Upper lobe of left lung (tissue), 6 donors: ENCODE data around the gene CDC25C. TPM values are rescaled to one million over a fixed set of nuclear protein-coding genes. Genes with fewer than 3 reads are reported as not detected.
"Not testable (repeated sequence)": the region's sequence is repeated elsewhere in the genome, so short reads cannot be mapped to it uniquely, and the experiment has no call there.

Experiments used
- ATAC-seq, 2 donors: fragments of 200-7000 bp; cut with Tn5 transposase; one replicate each; pipeline ENCODE4 v1.9.1; 2022; ENCODE audit warnings: mild to moderate bottlenecking in 2 of 2, moderate library complexity in 2 of 2; ENCODE audit not compliant: low FRiP score in 2 of 2
- DNase-seq, 2 donors: peaks; one replicate each; pipeline ENCODE4 v3.0.0-alpha.2; 2019 to 2020
- H3K27ac ChIP-seq, 4 donors: fragments of 200-600 bp; sonication (generic); one replicate each; pipeline ENCODE4 v1.5.1; 2016 to 2019
- H3K27me3 ChIP-seq, 4 donors: fragments of 200-600 bp; sonication (generic); one replicate each; pipeline ENCODE4 v1.5.1; 2017 to 2019
- H3K36me3 ChIP-seq, 4 donors: fragments of 200-600 bp; sonication (generic); one replicate each; pipeline ENCODE4 v1.5.1; 2016 to 2019
- H3K4me1 ChIP-seq, 4 donors: fragments of 200-600 bp; sonication (generic); one replicate each; pipeline ENCODE4 v1.5.1; 2018 to 2019
- H3K4me3 ChIP-seq, 4 donors: fragments of 200-600 bp; sonication (generic); one replicate each; pipeline ENCODE4 v1.5.1; 2017 to 2019; ENCODE audit warnings: mild to moderate bottlenecking in 2 of 4, moderate library complexity in 1 of 4
- H3K9me3 ChIP-seq, 4 donors: fragments of 200-600 bp; sonication (generic); one replicate each; pipeline ENCODE4 v1.5.1; 2018 to 2019
- EP300 ChIP-seq, 4 donors: sonication (generic); formaldehyde crosslinking; IDR thresholded peaks; one replicate each; pipeline ENCODE4 v1.5.1; 2017; ENCODE audit warnings: antibody characterized with exemption in 4 of 4, control low read depth in 2 of 4
- POLR2A ChIP-seq, 4 donors: fragments of 450-650 bp; IDR thresholded peaks; one replicate each; pipeline ENCODE4 v1.5.1; 2016 to 2017; ENCODE audit warnings: antibody characterized with exemption in 4 of 4, mild to moderate bottlenecking in 2 of 4
- POLR2AphosphoS5 ChIP-seq, 2 donors: sonication (generic); formaldehyde crosslinking; IDR thresholded peaks; one replicate each; pipeline ENCODE4 v1.5.1; 2017; ENCODE audit warnings: antibody characterized with exemption in 2 of 2
- WGBS, 2 donors: methylation state at CpG; one replicate each; pipeline ENCODE4 v1.1.5; 2017 to 2018; 5-methylcytosine and 5-hydroxymethylcytosine counted together
- total RNA-seq, 6 donors: library from RNA; depleted of rRNA in 4 of 6; stranded (reverse); fragments of >200 nt in 4 of 6; gene quantifications; one replicate each; pipeline versions ENCODE4 v1.1.0 to v1.2.1, GENCODE V29; 2016 to 2021
- TF ChIP-seq, protein P1 (sequence below), 6 experiments: fragments of 450-650 bp in 4 of 6; fragments of 200-600 bp in 2 of 6; sonication (generic) in 2 of 6; IDR thresholded peaks; one replicate each; pipeline ENCODE4 v1.5.1; 2016 to 2019; ENCODE audit warnings: antibody characterized with exemption in 6 of 6
- donor health status: DM: no; HTN: no; CAD: no; lungs with moderate emphysema.
- donor health status: DM: no; HTN: yes; CAD: no; lungs with severe emphysema.

Gene CDC25C
- total RNA-seq, 6 donors from 2014 or later: 0.37 to 0.67 (median 0.54) TPM; not detected in 2

DNA sequence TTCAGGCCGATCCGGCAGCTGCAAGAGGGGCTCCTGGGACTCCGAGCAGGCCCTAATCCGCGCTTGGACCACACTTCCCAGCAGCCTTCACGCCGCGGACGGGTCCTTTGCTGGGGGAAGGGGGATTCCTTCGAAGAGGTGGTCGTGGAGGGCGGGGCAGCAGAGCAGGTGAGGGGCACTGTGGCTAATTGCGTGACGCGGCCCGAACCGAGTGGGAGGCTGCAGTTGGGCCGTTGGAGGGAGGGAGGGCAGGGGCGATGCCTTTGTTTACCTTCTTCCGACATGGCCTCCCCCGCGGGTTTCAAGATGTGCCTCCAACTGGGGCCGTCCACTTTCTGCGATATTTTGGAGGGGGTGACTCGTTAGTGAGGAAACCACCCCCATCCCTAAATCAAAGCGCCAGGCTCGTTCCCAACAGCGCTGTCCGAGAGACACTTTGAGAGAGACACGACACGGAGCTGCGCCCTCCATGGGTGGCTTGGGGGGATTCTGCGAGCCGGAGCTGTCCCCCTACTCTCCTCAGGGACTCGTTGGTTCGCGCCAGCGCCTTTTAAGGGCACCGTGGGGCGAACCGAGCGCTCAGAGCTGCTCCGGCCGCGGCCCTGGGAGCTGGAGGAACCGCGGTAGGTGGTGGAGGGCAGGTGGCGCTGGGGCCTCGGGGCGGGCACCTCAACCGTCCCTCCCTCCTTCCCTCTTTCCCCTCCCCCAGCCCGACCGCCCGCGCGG is 6.2 kb upstream of the CDC25C start, which contains the start of gene FAM53C:
Gene FAM53C (plus strand): TSS at position 582 of the 726 bp plus-strand sequence. CDS start 3,070 bp downstream, outside the sequence.
- TF ChIP-seq, protein P1, sequence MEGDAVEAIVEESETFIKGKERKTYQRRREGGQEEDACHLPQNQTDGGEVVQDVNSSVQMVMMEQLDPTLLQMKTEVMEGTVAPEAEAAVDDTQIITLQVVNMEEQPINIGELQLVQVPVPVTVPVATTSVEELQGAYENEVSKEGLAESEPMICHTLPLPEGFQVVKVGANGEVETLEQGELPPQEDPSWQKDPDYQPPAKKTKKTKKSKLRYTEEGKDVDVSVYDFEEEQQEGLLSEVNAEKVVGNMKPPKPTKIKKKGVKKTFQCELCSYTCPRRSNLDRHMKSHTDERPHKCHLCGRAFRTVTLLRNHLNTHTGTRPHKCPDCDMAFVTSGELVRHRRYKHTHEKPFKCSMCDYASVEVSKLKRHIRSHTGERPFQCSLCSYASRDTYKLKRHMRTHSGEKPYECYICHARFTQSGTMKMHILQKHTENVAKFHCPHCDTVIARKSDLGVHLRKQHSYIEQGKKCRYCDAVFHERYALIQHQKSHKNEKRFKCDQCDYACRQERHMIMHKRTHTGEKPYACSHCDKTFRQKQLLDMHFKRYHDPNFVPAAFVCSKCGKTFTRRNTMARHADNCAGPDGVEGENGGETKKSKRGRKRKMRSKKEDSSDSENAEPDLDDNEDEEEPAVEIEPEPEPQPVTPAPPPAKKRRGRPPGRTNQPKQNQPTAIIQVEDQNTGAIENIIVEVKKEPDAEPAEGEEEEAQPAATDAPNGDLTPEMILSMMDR (IDR thresholded peaks at IDR 0.05): peak in 3 of 6 experiments; percentile 25 to 47 (median 28)
- peak in 1 of 4 donors; percentile 55 for TF ChIP-seq EP300 (IDR thresholded peaks at IDR 0.05)
- peak; percentile 91 to 99 (median 98) for TF ChIP-seq POLR2A (IDR thresholded peaks at IDR 0.05)
- TF ChIP-seq POLR2AphosphoS5 (IDR thresholded peaks at IDR 0.05): peak; percentile 97 to 99
- Histone ChIP-seq H3K36me3 (peaks cover 0 to 14% (median 12%) of the 10 kb centered on the region in 4 donors), H3K27me3 (no peaks in the 10 kb centered on the region), H3K4me1 (peaks cover 14 to 42% (median 16%) of the 10 kb centered on the region in 4 donors), H3K4me3 (peak within 1 kb of the TSS; percentile 54 to 87 (median 82)), H3K9me3 (no peaks in the 10 kb centered on the region), H3K27ac (peak within 1 kb of the TSS; percentile 92 to 97 (median 94))
- DNase-seq (peak; percentile 95 to 97), ATAC-seq (peak; percentile 96 to 97)
- WGBS, 2 donors: 0% methylated on average over 16 to 20 of the region's 56 CpGs

DNA sequence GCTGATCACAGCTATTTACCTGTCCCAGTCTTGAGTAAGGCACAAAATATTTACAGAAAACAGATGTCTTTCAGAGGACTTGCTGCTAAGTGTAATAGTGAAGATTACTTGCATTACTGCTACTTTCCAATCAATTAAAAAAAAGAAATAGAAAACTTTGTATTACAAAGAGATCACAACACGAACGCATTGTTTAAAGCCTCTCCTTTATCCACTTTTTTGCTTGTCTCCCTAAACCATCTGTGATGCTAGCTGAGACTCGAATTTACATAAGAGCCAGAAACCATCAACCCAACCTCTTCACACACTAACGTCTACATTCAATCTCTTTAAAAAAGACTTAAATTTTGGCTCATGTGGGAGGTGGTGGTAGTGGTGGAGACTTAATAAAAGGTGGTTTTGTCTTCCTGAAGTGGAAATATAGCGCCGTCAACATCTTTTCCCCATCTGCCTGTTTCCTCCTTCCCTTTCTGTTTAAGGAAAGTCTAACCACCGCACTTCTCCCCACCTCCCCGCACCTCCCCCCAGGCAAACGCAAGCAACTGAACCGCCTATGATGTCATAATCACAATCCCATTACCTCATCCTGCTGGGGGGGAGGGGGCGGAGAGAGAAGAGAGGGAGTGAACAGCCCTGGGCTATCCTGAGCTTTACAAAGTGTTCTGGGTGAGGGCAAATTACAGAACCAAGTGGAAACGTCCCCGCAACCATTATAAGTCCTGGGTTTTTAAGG is 5.5 kb upstream of the CDC25C start:
- DNase-seq (peak in 1 of 2 donors; percentile 82), ATAC-seq (peak; percentile 85 to 86)
- no peaks in the 10 kb centered on the region for H3K27me3 ChIP-seq
- 24 to 28% methylated on average over 13 of the region's 13 CpGs for WGBS, 2 donors
- H3K4me1 ChIP-seq: peaks cover 15 to 49% (median 20%) of the 10 kb centered on the region in 4 donors
- H3K36me3 ChIP-seq: peaks cover 0 to 10% (median 9%) of the 10 kb centered on the region in 4 donors
- TF ChIP-seq EP300 (IDR thresholded peaks at IDR 0.05): no peak
- no peak for TF ChIP-seq POLR2A (IDR thresholded peaks at IDR 0.05)
- TF ChIP-seq, protein P1 (IDR thresholded peaks at IDR 0.05): no peak
- peak in 1 of 2 donors; percentile 44 for TF ChIP-seq POLR2AphosphoS5 (IDR thresholded peaks at IDR 0.05)
- peak overlapping the region; percentile 92 to 97 (median 94) for H3K27ac ChIP-seq
- H3K4me3 ChIP-seq: peak overlapping the region; percentile 54 to 87 (median 82)
- H3K9me3 ChIP-seq: no peaks in the 10 kb centered on the region

DNA sequence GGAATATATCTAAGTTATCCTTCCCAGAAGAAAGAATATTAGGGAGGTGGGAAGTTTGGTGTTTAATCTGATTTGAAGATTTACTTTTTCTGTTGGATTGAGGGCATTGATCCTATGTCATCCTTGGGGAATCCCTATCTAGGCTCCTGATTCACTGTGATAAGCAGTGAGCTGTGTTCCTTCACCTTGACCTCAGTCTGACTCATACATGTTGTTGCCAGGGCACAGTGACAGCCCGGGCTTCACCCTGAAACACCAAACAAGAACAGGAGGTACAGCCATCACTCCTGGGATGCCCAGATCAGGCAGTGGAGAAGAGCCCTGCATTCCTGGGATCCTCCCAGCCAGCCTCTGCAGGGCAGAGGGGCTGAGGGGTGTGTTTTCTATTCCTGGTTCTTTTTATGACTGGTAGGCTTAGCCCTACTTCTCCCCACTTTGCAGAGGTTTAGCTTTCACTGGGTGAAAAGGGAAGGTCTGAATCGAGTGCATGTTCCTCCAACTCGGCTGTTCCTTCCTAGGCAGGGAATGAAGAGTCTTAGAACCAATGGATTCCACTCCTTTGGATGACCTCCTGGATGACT is 3.4 kb upstream of the CDC25C start:
- 55 to 63% methylated on average over 3 of the region's 3 CpGs for WGBS, 2 donors
- TF ChIP-seq POLR2AphosphoS5 (IDR thresholded peaks at IDR 0.05): no peak
- no peak for TF ChIP-seq POLR2A (IDR thresholded peaks at IDR 0.05)
- no peak for TF ChIP-seq EP300 (IDR thresholded peaks at IDR 0.05)
- TF ChIP-seq, protein P1 (IDR thresholded peaks at IDR 0.05): no peak

DNA sequence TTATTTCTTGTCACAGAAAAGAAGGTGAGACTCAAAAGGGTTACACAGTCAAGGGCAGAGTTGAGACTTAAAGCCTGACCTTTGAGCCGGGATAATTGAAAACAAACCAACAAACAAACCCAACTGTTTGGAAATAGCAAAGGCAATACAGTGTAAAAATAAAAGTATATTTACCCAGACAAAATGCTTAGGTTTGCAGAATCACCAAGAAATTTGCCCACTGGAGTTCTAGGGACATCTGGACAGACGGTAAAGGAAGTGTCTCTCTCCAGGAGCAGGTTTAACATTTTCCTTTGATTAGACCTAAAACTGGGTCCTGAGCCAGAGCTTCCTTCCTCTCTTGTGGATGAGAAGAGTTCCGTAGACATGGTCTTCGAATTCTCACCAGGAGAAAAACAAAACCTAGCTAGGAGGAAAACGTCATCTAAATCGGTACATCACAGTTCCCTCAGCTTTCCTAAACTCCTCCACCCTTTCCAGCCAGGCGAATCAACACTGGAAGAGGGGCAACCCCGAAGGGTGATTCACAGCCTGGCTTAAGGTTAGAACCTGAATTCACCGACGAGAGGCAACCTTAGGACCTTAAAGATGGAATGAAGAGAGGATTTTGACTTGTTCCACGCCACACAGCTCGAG is 673 bp downstream of the CDC25C start:
- 6 to 10% methylated on average over 10 to 12 of the region's 12 CpGs for WGBS, 2 donors
- Histone ChIP-seq H3K4me3 (peak overlapping the region; percentile 14 to 60 (median 50)), H3K9me3 (no peaks in the 10 kb centered on the region), H3K27ac (peak overlapping the region in 1 of 4 donors; percentile 52), H3K4me1 (peaks cover 5 to 19% (median 12%) of the 10 kb centered on the region in 4 donors), H3K27me3 (no peaks in the 10 kb centered on the region), H3K36me3 (no peaks in the 10 kb centered on the region)
- TF ChIP-seq POLR2A (IDR thresholded peaks at IDR 0.05) (no peak), POLR2AphosphoS5 (IDR thresholded peaks at IDR 0.05) (no peak), EP300 (IDR thresholded peaks at IDR 0.05) (no peak)
- TF ChIP-seq, protein P1 (IDR thresholded peaks at IDR 0.05): no peak
- ATAC-seq (no peak), DNase-seq (no peak)

More for the DNA sequence above, 3.4 kb upstream of the CDC25C start:
- no peak overlapping the region for H3K4me3 ChIP-seq
- no peaks in the 10 kb centered on the region for H3K36me3 ChIP-seq
- no peak for DNase-seq
- H3K27ac ChIP-seq: no peak overlapping the region
- H3K4me1 ChIP-seq: peaks cover 16 to 45% (median 24%) of the 10 kb centered on the region in 4 donors
- H3K27me3 ChIP-seq: no peaks in the 10 kb centered on the region
- ATAC-seq: no peak
- no peaks in the 10 kb centered on the region for H3K9me3 ChIP-seq

DNA sequence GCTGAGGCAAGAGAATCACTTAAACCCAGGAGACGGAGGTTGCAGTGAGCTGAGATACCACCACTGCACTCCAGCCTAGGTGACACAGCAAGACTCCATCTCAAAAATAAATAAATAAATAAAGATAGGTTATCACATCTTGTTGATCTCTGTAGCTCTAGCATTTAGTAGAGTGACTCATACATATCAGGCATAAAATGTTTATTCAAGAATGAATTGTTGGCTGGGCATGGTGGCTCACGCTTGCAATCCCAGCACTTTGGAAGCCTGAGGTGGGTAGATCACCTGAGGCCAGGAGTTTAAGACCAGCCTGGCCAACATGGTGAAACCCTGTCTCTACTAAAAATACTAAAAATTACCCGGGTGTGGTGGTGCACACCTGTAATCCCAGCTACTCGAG is 13.4 kb downstream of the CDC25C start:
- WGBS, 2 donors: 93 to 100% methylated on average over 4 of the region's 4 CpGs
- not testable (repeated sequence) for H3K27me3 ChIP-seq, H3K4me3 ChIP-seq, H3K9me3 ChIP-seq, DNase-seq, ATAC-seq, H3K27ac ChIP-seq, H3K36me3 ChIP-seq, H3K4me1 ChIP-seq
